Activated CD4-positive, alpha-beta T cell treated with anti-CD3 and anti-CD28 coated beads for 4 hours (primary cell): ENCODE data around the gene PHACTR1.
A peak's percentile ranks its signal among the peaks of the same experiment; 100 is the strongest.

ENCODE experiments used
- DNase-seq, 2 donors: peaks; one replicate each; pipeline ENCODE4 v3.0.0-alpha.2; 2020

PHACTR1 gene

DNA sequence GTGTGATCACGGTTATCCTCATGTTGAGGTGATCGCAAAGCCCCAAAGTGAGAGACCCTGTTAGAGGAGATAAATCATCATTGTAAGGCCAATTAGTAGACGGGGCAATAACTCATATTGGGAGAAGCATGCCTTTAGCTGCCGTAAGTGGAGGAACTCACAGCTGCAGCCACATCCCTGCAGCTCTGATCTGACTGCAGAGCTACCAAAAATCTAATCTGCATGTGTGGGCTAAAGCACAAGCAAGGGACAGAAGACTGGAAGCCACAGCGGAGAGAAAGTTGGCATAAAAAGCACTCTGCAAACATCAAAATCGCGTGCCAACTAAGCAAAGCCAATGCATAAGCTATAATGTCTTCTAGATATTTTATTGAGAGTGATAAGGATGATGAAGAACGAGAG, 532.0 kb downstream of the PHACTR1 start:
- DNase-seq: no peak

- DNase-seq: no peak
Measured at GRCh38 chr6:13248994-13249393, 532.4 kb downstream of the PHACTR1 start.

- DNase-seq: no peak
Measured at GRCh38 chr6:13249817-13250216, 533.2 kb downstream of the PHACTR1 start.

DNA sequence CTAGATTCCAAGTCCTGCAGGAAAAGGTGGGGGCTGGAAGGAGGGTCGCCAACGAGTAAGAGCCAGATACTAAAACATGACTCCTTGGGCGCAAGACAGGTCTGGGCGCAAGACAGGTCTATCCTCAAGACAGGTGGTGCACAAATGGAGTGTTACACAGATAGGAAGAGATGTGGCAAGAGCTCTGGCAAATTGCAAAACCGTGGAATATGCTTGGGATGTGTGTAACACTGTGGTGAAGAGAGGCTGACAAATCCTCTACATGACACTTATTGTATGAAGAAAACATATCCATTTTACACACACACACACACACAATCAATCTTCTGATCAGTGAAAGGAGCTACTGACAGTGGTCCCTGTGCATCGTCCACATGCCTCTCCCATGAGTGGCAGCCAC, 534.1 kb downstream of the PHACTR1 start:
- no peak for DNase-seq

GRCh38 chr6:13251242-13251641, 534.7 kb downstream of the PHACTR1 start:
- no peak for DNase-seq

- DNase-seq: no peak
Measured at GRCh38 chr6:13252790-13253189, 536.2 kb downstream of the PHACTR1 start.

- DNase-seq: no peak
Measured at GRCh38 chr6:13253272-13253671, 536.7 kb downstream of the PHACTR1 start.

- no peak for DNase-seq
Measured at GRCh38 chr6:13256266-13257001, 539.9 kb downstream of the PHACTR1 start.

- no peak for DNase-seq
Measured at GRCh38 chr6:13259393-13259792, 542.8 kb downstream of the PHACTR1 start.

GRCh38 chr6:13260101-13260598, 543.6 kb downstream of the PHACTR1 start:
- no peak for DNase-seq

DNA sequence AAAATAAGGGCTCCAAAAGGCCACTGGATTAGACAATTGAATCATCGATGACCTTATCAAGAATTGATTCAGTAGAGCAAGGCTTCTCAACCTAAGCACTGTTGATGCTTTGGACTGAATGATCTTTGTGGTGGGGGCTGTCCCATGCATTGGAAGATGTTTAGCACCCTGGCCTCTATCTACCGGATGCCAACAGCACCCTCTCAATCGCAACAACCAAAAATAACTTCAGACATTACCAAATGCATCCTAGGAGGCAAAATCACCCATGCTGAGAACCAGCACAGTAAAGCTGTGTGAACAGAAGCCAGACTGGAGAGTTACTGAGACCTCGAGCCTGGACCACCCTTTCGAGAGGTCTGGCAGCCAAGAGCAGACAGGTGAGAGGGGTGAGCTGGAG, 544.3 kb downstream of the PHACTR1 start:
- DNase-seq: no peak

DNA sequence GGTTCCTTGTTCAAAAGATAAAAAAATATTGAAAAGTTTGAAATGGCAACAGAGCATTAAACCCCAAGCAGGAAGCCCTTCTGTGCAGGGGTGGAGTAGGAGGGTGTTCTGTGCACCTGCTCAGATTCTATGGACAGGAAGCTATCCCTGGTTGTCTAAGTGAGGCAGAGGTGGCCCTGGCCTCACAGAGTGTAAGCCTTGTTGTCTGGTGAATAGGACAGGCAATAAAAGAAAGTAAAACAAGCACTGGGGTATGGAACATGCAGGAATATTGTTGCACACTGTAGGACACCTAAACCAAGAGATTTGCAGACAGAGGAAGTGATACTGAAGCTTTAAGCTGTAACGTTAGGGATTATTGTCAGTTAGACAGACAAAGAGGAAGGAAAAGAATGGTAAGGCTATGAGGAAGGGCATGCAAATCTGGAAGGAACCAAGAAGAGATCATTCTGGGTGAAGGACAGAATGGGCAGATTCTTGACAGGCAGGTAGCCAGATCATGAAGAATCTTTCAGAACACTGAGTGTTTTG, 545.0 kb downstream of the PHACTR1 start:
- DNase-seq: no peak

- no peak for DNase-seq
Measured at GRCh38 chr6:13262302-13263230, 546.0 kb downstream of the PHACTR1 start.

- no peak for DNase-seq
Measured at GRCh38 chr6:13263669-13264068, 547.1 kb downstream of the PHACTR1 start.

DNA sequence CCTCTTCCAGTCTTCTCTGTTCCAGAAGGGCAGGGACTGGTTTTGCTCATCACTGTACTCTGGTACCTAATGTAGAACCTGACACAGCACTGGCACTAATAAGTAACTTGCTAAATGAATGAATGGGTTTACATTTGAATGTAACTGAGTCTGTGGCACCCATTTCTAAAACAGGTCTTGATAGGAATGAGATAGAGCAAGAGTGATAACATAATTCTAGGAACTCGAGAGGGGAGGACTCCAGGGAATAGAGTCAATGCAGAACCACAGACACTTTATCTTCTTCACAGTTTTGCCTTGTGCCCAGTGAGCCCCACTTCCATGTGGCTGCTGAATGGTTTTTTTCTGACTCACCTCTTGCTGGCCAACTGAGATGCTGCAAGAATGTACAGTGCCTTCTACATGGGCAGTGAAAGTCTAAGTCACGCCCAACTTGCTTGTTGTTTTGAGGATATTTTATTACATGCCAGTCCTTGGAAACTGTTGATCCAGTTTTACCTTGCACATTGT, 550.6 kb downstream of the PHACTR1 start:
- DNase-seq: no peak

DNA sequence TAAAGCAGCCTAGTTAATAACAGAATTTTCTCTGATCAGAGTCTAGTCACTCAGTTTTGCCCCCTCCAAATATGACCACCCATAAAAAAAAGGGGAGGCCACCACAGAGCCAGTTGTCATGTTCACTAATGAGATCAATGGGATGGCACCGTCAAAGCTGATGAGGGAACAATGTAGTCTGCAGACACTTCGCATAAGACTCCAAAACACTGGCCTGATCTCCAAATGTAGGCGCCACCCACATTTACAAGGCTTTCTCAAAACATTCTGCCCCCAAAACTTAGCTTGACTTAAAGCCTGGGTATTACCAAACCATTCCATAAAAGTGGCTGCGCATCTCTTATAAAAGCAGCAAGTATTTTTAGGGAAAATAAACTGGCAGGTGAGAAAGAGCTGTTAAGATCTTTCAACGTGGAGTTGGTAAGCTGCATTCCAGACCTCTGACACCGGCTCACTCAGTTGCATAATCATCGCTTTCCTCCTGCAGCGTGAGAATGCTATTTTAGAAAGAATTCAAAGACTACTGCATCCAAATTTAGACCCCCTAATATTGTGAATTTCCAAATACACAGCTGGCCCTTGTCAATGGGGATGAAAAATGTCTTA, 552.4 kb downstream of the PHACTR1 start:
- no peak for DNase-seq

DNA sequence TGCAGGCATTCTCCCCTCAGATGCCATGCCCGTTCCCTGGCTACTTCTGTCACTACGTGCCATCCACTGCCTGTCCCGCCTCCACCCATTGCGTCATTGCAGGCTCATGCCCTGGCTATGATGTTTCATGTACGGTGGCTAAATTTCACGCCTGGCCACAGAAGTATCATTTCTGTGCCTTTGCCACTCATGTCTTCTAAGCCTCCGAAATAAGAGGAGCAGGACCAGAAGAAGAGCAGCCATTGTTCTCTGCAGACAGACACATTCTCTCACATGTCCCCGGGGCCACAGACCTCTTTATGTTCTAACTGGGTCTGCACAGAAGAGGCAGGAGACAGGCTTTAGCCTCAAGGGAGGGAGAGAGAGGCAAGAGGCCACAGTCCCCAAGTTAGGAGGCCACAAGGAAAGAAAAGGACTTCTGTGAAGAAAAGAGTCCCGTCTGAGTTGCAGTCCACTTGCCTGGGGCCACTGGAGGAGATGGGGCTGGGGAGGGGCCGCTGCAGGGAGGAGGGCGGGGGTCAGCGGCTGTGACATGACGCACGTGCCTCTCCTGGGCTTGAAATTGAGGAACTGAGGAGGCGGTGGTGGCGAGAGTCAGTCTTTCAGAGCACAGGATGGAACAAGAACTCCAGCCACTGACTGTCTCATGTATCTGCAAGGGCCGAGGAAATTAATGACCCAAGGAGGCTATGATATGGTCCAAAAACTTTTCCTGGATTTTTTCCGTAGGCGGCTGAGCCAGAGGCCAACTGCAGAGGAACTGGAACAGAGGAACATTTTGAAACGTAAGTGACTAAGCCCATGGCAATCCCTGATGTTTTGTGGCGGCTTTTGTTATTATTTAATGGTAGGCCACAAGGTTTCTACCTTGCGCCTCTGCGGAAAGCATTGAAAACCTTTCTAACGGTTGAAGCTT, 555.8 kb downstream of the PHACTR1 start:
- DNase-seq: no peak

DNA sequence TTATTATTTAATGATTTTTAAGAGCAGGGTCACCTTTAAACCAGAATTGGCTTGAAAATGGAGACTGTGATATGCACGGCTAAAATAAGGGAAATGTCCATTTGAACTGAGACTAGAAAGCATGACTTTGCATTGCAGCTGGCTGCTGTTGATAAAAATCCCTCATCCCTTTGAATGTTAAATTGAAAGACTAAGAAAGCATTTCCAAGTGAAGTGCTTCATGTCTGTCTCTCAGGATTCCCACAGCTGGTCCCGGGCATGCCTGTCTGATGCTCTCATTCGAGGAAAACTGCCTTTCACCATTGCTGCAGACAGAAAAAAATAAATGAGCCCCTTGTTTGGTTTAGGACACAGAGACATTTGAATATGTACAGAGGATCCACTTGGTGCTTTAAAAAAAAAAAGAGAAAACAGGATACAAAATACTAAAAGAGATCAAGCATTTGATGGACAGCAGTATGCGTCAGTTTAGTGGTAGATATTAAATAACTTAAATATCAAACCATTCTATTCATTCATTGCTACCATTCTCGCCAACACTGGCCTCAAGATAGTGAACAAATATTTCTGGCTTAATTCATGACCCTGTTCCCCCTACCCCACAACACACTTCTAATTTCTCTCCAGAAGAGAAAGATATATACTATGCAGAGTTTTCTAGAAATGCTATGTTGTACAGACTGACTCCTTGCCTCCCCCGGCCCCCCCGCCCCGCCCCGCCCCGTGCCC, 556.8 kb downstream of the PHACTR1 start:
- no peak for DNase-seq

GRCh38 chr6:13273931-13274706, 557.6 kb downstream of the PHACTR1 start:
- DNase-seq: peak; percentile 79 to 86

DNA sequence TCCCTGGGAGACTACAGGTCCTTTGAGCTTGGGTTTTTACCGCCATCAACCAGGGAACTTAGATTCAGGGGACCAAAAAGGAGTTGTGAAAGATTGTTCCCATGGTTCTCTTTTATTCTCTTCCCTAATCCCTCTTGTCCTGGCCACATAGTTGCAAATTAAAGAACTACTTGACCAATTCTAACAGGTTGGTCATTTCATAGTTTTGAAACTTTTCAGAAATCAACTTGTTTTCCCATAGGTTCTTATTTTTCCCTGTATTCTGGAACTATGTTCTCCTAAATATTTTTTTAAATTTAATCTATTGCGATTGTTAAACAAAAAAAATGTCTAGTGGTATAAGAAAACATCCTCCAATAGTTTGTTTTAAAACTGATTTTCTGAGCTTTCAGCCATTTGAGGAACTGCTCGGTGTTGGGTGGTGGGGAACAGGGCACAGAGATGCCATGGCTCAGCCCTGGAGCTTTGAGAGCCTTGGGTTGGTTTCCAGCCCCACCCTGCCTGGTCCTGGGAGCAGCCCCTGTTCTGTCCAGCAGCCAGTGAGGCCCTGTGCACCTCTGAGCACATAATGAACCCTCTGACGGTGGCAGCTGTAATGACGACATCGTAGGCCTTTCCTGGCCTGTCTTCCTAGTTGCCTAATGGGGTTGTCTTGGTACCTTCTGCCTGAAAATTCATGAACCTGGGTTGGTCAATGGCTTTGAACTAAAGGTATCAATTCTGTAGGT, 558.3 kb downstream of the PHACTR1 start:
- DNase-seq: no peak
